ENCODE data around the gene RAB44.
"Not testable (repeated sequence)": the region's sequence is repeated elsewhere in the genome, so short reads cannot be mapped to it uniquely, and the experiment has no call there.

The RAB44 gene

DNA sequence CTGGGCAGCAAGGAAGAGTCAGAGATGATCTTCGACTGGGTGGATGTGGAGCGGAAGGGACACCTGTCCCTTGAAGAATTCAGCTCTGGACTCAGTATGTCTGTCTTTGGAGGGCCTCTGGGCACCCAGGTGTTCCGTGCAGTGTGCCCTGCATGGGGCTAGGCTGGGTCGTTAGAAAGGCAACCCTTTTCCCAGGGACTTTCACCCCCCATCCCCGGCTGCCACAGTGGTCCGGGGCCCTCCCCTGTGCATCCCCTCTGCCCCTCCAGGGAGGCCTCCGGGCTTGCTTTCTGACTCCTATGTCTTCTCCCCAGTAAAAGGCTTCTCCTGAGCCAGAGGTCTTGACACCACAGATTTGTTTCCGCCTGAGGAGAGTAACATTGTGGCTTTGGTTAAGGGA is 16.2 kb downstream of the RAB44 start:
- no peak for DNase-seq (ENCODE audit: low read depth, low spot score)

DNA sequence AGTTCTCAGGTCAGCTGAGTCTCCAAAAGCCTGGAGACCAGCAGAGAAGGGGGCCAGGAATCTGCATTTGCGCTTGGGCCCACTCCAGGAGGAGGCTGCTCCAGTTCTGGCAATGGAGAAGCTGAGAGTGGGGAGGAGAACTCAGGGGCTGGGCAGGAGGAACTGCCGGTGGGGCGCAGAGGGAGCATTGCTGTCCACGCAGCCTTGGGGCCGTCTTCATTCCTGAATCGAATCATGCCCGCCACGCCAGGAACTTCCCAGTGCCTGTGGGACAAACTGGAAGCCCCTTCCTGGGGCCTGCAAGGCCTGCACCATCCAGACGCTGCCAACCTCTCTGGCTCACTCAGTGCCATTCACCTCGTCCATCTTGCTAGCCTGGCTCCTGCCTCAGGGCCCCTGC is 16.9 kb downstream of the RAB44 start:
- DNase-seq (ENCODE audit: low read depth, low spot score) = no peak

GRCh38 chr6:36715469-36715868 is 17.8 kb downstream of the RAB44 start:
- no peak for DNase-seq (ENCODE audit: low read depth, low spot score)

DNA sequence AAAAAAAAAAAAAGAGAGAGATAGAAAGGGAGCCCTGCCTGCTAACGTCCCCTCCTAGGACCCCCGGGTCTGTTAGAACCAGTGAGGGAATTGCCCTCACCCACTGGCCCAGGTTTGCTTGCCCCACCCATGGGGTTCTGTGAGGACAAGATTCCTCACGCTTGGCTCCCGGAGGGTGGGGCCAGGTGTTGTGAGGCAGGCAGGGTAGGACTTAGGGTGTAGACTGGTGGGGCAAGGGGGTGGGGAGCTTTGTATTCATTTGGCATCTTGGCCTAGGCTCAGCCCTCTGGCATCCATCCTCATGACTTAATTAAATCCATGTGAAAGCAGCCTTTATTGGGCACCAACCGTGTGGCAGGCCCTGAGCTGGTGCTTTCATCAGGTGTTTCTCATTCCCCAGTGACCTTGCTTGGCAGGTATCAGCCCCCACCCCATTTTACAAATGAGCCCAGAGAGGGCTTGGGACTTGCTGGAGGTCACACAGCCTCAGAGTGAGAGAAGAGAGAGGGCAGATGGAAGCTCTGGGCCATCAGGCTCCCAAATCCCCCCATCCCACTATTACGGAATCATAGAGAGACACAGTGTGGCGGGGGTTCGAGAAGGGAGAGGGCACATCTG is 19.0 kb downstream of the RAB44 start:
- DNase-seq (ENCODE audit: low read depth, low spot score) = no peak

GRCh38 chr6:36717231-36717825 is 19.7 kb downstream of the RAB44 start:
- no peak for DNase-seq (ENCODE audit: low read depth, low spot score)

DNA sequence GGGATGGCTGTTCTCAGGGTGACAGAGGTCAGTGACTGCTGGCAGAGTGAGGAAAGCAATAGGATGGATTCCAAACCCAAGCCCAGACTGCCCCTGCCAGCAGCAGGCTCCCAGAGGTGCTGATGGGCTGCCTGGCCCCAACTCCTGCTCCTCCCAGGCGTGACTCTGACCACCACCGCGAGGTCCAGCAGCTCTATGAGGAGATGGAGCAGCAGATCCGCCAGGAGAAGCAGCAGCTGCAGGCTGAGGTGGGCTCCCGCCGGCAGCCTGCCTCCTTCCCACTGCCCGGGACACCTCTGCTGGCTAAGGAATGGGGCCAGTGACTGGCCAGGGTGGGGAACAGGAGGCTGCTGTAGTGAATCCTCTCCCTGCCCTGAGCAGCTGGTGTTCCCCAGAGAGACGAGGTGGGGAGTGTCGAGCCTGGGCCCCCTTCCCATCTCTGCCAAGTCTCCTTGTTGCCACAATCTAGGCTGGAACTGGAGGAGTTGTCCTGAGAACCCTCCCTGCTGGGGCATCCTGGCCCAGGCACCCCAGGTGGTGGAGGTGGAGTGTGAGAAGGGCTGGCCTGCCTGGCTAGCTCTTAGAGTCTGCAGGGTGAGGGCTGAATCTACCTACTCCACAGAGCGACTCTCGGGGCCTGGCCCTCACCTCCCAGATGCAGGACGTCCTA is 20.4 kb downstream of the RAB44 start:
- DNase-seq (ENCODE audit: low read depth, low spot score) = no peak

GRCh38 chr6:36718560-36718959 is 20.9 kb downstream of the RAB44 start:
- no peak for DNase-seq (ENCODE audit: low read depth, low spot score)

DNA sequence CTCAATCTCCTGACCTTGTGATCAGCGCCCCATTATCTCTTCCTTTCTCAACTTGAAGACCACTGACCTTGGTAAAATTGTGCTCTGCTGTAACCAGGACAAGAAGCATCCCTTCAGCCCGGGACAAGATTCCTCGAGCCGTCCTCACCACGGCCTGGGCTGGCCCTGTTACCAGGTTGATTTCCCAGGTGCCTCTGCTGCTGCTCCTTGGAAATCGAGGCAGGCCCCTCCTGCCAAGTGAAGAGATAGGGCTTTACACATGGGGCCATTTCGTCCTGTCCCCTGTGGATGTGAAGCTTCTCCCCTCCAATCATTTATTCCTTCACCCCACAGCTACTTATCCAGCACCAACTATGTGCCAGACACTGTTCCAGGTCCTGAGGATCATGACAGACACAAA is 21.5 kb downstream of the RAB44 start:
- no peak for DNase-seq (ENCODE audit: low read depth, low spot score)

DNA sequence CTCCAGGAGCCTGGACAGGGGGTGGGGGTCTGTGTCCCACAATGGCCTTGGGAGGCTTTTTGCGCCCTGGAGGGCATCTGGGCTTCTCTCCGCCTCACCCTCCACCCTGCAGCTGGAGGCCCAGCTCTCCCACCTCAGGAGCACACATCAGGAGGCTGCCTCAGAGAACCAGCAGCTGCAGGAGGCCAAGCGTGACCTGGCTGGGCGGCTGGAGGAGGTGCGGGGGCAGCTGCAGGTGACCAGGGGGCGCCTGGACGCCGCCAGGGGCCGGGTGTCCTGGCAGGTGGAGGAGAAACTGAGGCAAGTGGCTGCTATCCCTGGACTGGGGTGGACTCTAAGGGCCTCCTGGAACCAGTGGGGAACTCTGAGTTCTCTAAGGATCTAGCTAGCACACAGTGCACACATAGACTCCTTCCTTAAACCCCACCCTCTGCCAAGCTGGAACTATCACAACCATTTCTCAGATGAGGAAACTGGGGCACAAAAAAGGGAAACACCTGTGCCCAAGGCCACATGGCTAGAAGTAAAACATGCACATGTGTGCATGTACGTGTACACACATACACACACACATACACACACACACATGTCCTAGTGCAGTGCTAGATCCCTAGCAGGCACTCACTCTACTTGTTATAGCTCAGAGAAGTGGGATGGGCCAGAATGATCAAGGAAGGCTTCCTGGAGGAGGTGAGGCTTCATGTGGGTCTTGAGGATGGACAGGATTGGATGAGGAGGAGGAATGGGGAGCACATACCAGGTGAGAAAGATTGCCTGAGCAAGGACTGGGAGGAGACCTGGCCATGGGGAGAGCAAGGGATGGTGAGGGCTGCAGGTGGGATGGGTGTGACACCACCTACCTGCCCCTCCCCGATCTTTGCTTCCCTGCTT is 22.9 kb downstream of the RAB44 start:
- DNase-seq (ENCODE audit: low read depth, low spot score) = no peak

- DNase-seq (ENCODE audit: low read depth, low spot score) = no peak
Measured at GRCh38 chr6:36721369-36722140, 23.9 kb downstream of the RAB44 start.

GRCh38 chr6:36722365-36722764 is 24.7 kb downstream of the RAB44 start:
- no peak for DNase-seq (ENCODE audit: low read depth, low spot score)

GRCh38 chr6:36722879-36723278 is 25.3 kb downstream of the RAB44 start:
- DNase-seq (ENCODE audit: low read depth, low spot score) = no peak

- DNase-seq (ENCODE audit: low read depth, low spot score) = not testable (repeated sequence)
Measured at GRCh38 chr6:36723992-36724391, 26.4 kb downstream of the RAB44 start.

GRCh38 chr6:36724514-36725390 is 27.1 kb downstream of the RAB44 start:
- DNase-seq (ENCODE audit: low read depth, low spot score) = peak; percentile 33

GRCh38 chr6:36725581-36725980 is 28.0 kb downstream of the RAB44 start:
- no peak for DNase-seq (ENCODE audit: low read depth, low spot score)

DNA sequence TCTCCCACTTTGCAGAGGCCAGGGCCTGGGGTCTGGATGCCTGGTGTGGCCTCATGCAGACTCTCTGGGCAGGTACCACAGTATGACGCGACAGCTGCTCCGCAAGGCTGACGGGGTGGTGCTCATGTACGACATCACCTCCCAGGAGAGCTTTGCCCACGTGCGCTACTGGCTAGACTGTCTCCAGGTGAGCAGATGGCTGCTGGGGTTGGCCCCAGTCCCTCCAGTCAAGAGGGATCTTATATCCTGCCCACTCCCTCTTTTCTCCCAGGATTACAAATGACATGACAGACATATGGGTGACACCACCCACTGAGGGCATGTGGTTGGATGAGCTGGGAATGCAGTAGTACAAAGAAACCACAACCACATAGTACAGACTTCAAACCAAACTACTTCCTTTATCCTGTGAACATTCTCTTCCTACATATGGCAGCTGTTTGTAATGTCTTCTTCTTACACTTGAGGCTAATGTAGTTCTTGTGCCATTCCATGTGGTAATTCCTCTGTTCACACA is 29.9 kb downstream of the RAB44 start:
- DNase-seq (ENCODE audit: low read depth, low spot score) = no peak

DNA sequence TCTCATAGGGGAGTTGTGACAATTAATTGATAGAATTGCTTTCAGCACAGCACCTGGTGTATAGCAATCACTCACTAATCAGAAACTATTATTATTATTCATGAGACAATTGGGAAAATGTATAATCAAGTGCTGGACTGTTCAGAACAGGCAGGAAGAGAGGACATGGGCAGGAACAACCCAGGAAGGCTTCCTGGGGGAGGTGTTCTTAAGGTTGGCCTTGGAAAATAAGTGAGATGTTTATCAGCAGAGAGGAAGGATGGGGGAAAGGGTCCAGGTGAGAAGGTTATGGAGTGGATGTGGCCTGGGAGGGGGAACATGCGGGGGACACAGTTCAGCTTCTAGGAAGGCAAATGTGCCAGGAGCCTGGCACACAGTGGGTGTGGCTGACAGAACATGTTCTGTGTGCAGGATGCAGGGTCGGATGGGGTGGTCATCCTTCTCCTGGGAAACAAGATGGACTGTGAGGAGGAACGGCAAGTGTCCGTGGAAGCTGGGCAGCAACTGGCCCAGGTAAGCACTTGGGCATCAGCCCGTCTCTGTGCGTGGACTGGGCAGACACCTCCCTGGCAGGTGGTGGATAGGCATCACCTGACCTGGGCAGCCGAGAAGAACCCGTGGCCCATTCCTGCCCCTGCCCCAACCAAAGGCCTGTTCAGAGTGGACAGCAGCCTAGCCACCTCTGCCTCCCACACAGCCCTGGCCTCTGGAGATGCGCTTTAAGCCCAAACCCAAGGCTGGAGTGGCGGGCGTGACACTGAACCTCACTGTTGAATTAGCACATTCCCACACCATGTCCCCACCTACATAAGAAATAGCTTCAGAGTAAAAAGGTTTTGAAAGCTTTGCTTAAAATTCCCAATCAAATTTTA is 30.9 kb downstream of the RAB44 start:
- DNase-seq (ENCODE audit: low read depth, low spot score) = no peak

DNA sequence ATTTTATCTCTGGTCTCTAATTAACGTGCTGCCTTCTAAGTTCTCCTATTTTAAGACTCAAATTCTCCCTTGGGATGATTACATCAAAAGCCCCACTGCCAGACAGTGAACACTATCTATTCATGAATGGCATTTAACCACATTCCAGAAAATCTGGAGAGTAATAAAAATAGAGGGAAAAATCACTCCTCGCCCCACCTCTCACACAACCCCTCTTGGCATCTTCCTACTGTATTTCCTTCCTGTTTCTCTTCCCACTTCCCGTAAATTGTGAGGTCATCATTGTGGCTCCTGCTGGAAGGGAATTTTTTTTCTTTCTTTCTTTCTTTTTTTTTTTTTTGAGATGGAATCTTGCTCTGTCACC is 31.5 kb downstream of the RAB44 start:
- DNase-seq (ENCODE audit: low read depth, low spot score) = no peak
